Measurements from ENCODE around the gene VIT. TPM values are rescaled to one million over a fixed set of nuclear protein-coding genes. Genes with fewer than 3 reads are reported as not detected.

The VIT gene
- total and polyA plus RNA-seq, 4 donors, result 0.07 to 0.17 (median 0.09) TPM; not detected in 1

GRCh38 chr2:36785179-36785795 lies 88.8 kb downstream of the VIT start:
- Histone ChIP-seq H3K36me3 (ENCODE audit: control insufficient read depth in 4 of 4, insufficient read depth in 3 of 4, low read depth in 1 of 4, low read length in 3 of 4) (no peaks in the 10 kb centered on the region), H3K9ac (ENCODE audit: low read depth in 1 of 2, low read length in 2 of 2) (no peak overlapping the region), H3K27ac (ENCODE audit: low read depth in 1 of 2, low read length in 2 of 2) (no peak overlapping the region), H3K9me3 (ENCODE audit: control insufficient read depth in 4 of 4, low read length in 3 of 4) (no peaks in the 10 kb centered on the region), H3K27me3 (ENCODE audit: control insufficient read depth in 4 of 4, insufficient read depth in 4 of 4, low read length in 3 of 4) (no peaks in the 10 kb centered on the region), H3K4me3 (ENCODE audit: low read depth in 1 of 3, low read length in 3 of 3) (no peak overlapping the region), H3K4me1 (ENCODE audit: control insufficient read depth in 4 of 4, insufficient read depth in 4 of 4, low read length in 3 of 4) (no peaks in the 10 kb centered on the region)
- DNase-seq (ENCODE audit: low spot score), result peak; percentile 78
- TF ChIP-seq HNF4A (conservative IDR thresholded peaks at IDR 0.05), result no peak
- peak; percentile 81 to 85 for TF ChIP-seq RAD21 (IDR thresholded peaks at IDR 0.05)
- no peak for TF ChIP-seq YY1 (IDR thresholded peaks at IDR 0.05)
- TF ChIP-seq CTCF (IDR thresholded peaks at IDR 0.05; ENCODE audit: low read depth, low read length, missing input control), result peak; percentile 98
- WGBS, result 37% methylated on average over 5 of the region's 5 CpGs

GRCh38 chr2:36789181-36789804 lies 92.8 kb downstream of the VIT start:
- 81% methylated on average over 11 of the region's 11 CpGs for whole genome bisulfite sequencing
- TF ChIP-seq CTCF (IDR thresholded peaks at IDR 0.05; ENCODE audit: low read depth, low read length, missing input control), result no peak
- no peak for TF ChIP-seq FOXA2 (IDR thresholded peaks at IDR 0.05)
- TF ChIP-seq REST (IDR thresholded peaks at IDR 0.05), result no peak
- TF ChIP-seq EGR1 (IDR thresholded peaks at IDR 0.05; ENCODE audit: low read depth in 2 of 2), result no peak
- TF ChIP-seq MAX (IDR thresholded peaks at IDR 0.05), result no peak
- no peak for TF ChIP-seq NR2F2 (IDR thresholded peaks at IDR 0.05)
- TF ChIP-seq ZBTB33 (IDR thresholded peaks at IDR 0.05), result no peak
- TF ChIP-seq FOXA1 (IDR thresholded peaks at IDR 0.05), result no peak
- no peak for TF ChIP-seq ATF3 (IDR thresholded peaks at IDR 0.05)
- TF ChIP-seq GABPA (IDR thresholded peaks at IDR 0.05 in 1 of 2, conservative IDR thresholded peaks at IDR 0.05 in 1 of 2), result no peak
- TF ChIP-seq RXRA (IDR thresholded peaks at IDR 0.05), result no peak
- no peak for TF ChIP-seq RAD21 (IDR thresholded peaks at IDR 0.05)
- TF ChIP-seq SP1 (IDR thresholded peaks at IDR 0.05), result no peak
- TF ChIP-seq HNF4A (conservative IDR thresholded peaks at IDR 0.05), result no peak
- no peak for TF ChIP-seq TAF1 (conservative IDR thresholded peaks at IDR 0.05)
- TF ChIP-seq YY1 (IDR thresholded peaks at IDR 0.05), result no peak

More at GRCh38 chr2:36789181-36789804, 92.8 kb downstream of the VIT start:
- no peaks in the 10 kb centered on the region for H3K36me3 ChIP-seq (ENCODE audit: control insufficient read depth in 4 of 4, insufficient read depth in 3 of 4, low read depth in 1 of 4, low read length in 3 of 4)
- no peak overlapping the region for H3K27ac ChIP-seq (ENCODE audit: low read depth in 1 of 2, low read length in 2 of 2)
- DNase-seq (ENCODE audit: low spot score), result no peak
- H3K4me3 ChIP-seq (ENCODE audit: low read depth in 1 of 3, low read length in 3 of 3), result no peak overlapping the region
- no peaks in the 10 kb centered on the region for H3K4me1 ChIP-seq (ENCODE audit: control insufficient read depth in 4 of 4, insufficient read depth in 4 of 4, low read length in 3 of 4)
- H3K9me3 ChIP-seq (ENCODE audit: control insufficient read depth in 4 of 4, low read length in 3 of 4), result no peaks in the 10 kb centered on the region
- H3K9ac ChIP-seq (ENCODE audit: low read depth in 1 of 2, low read length in 2 of 2), result no peak overlapping the region
- H3K27me3 ChIP-seq (ENCODE audit: control insufficient read depth in 4 of 4, insufficient read depth in 4 of 4, low read length in 3 of 4), result no peaks in the 10 kb centered on the region

Measured in liver (tissue), 9 donors.